GM10847 (cell line): ENCODE data around the gene MARCHF11.

ENCODE experiments used
- POLR2A ChIP-seq: IDR thresholded peaks from 2 replicates; pipeline ENCODE4 v1.6.1; 2011; ENCODE audit not compliant: insufficient read length; ENCODE audit errors: extremely low read depth

MARCHF11 gene

GRCh38 chr5:16179511-16179935, at the start of gene MARCHF11:
Gene MARCHF11 (minus strand): TSS chr5:16179791. CDS start chr5:16179575, 216 bp downstream.
- no peak for TF ChIP-seq POLR2A

DNA sequence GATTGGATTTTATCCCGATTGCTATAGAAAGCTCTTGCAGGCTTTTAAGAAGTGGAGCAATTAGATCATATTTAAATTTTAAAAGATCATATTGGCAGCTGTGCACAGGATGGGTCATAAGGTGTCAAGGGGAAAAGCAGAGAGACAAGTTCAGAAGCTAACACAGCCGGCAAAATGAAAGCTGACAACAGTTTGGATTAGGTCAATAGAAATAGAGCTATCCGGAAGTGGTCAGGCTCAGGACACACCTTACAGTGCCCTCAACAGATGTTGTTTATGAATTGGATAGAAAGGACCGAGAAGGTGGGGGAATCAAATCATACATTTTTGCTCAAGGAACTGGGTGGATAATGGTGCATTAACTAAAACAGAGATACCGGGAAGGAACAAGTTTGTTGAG, 46.3 kb upstream of the MARCHF11 start:
- TF ChIP-seq POLR2A, result no peak

DNA sequence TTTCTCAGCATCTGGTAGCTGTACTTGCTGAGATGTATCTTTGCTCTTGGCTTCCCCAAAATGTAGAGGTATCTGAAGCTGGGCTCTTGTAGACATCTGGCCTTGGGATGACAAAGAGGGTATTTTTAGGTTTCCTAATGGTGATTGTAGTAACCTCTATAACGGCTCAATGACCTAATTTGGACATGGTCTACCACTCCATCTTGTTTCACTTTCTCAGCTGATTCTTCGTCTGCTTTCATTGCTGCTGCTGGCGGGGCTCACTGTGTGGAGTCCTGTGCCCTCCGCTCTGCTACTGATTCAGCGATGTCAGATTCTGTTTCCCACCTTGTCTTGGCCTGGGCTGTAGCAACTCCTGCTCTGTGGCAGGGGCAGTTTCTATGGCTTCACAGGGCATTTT, 12.7 kb upstream of the MARCHF11 start:
- no peak for TF ChIP-seq POLR2A

- TF ChIP-seq POLR2A, result no peak
Observed at GRCh38 chr5:16180789-16181082, 1.1 kb upstream of the MARCHF11 start.

GRCh38 chr5:16179936-16180788, 571 bp upstream of the MARCHF11 start:
- TF ChIP-seq POLR2A, result no peak

- no peak for TF ChIP-seq POLR2A
Observed at GRCh38 chr5:16178745-16179372, 732 bp downstream of the MARCHF11 start.

DNA sequence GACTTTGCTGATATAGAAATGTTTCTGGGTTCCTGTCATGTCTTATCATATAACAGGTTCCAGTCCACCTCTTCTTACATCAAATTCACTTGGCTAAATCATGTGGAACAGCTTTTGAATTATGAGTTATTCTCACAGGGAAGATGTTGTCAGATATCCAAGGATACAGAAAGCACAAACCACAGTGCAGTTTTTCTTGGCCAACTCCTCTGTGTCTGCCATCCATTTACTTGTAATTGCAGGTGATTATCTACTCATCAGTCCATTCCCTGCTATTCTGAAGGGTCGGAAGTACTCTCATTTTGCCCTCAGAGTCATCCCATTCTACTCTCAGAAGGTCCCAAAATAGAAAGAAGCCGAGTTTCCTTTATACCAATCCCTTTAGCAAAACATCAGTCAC, 10.0 kb downstream of the MARCHF11 start:
- no peak for TF ChIP-seq POLR2A

DNA sequence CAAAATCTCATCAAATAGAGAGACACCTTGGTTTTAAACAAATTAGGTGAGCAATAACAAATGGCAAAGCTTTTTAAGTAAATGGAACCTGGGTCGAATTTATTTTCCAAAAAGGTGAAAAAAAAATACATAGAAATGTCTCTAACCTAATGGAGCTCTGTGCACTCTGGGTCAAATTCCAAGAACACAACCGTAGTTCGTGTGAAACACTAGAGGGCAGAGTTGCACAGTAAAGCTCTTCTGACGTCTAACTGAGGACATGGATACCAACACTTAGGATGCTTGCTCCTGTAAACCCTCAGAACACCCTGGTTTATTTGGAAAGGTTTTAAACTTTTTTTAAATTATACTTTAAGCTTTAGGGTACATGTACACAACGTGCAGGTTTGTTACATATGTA, 18.9 kb downstream of the MARCHF11 start:
- no peak for TF ChIP-seq POLR2A

DNA sequence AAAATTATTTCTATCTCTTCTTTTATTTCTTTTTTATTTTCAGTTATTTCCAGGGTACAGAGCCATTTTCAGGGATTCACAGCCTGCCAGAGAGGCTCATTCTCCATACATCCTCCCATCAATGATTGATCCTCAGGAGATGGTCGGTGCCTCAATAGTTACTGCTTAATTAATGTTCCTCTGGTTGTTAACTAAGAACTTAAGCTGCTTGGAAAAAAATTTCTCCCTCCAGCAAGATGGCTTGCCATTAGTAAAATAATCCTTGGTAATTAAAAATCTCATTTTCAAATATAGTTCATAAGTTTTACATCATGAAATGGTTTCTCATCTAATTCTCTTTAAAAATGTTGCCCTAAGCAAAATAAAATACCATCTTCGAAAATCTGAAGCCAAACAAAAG, 20.0 kb downstream of the MARCHF11 start:
- no peak for TF ChIP-seq POLR2A

DNA sequence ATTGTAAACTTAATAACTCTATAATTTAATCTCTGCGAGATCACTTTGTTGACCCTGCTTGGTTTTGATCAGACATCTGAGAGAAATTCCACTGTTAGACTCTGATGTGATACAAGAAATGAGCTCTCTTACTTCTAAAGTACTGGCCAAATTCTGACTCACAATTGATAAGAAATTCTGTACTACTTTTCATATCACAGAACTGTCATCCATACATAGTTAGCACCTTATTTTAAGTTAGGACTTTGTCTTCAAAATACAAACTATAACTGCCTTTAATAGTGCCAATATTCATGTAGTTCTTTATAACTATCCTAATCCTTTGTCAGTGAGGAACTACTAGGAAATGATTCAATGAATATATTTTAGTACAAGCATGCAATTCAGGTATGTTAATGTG, 23.4 kb downstream of the MARCHF11 start:
- TF ChIP-seq POLR2A, result no peak

- no peak for TF ChIP-seq POLR2A
Observed at GRCh38 chr5:16152601-16153568, 26.7 kb downstream of the MARCHF11 start.

- TF ChIP-seq POLR2A, result no peak
Observed at GRCh38 chr5:16149621-16150020, 30.0 kb downstream of the MARCHF11 start.

DNA sequence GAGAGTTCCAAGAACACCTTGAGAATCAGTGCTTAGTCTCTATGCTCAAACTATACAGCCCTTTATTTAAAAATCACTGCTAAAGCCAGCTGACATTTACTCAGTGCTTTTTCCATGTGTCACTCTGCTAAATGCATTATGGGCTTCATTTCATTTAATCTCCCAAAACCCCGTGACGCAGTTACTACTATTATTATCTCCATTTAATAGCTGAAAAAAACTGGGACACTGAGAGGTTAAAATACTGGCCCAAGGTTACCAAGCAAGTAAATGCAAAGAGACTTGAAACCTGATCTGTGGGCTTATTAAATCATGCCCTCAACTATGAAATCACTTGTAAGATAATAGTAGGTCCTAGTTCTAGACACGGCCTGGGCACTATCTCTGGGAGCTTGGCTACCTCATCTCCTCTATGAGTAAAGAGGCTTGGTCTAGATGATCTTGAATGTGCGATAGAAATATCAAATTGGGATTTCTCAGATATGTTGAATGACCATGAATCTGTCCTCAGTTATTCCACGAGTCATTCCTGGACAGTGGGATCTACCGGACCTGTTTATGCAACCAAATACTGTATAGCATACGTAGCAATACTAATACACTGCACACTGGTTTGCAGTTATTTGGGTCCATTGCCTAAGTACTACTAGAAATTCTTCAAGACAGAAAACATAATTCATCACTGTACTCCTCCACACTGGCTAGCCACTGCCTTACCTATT, 32.3 kb downstream of the MARCHF11 start:
- TF ChIP-seq POLR2A, result no peak

DNA sequence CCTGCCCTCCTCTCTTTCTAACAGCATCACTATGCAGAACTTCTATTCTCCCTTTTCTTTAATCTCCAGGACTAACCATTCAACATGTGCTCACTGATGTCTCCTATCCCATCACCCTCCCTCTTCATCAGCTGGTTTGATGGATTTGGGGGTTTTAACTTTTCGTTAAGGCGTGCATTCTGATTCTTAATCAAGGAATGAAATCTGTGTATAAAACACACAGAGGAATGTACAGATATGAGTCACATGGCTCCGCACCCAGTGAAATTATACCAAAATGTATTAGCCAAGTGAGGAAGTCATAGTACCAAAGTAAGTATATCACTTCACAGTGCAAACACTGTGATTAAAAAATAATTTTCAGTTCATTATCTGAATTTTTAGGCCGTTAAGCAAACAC, 35.2 kb downstream of the MARCHF11 start:
- no peak for TF ChIP-seq POLR2A
